Brain pericyte (primary cell): ENCODE data around the gene IL16.

Experiments used
- DNase-seq: peaks from one replicate; pipeline ENCODE4 v3.0.0-alpha.2; 2012; ENCODE audit warnings: low read depth, low spot score

IL16 gene

GRCh38 chr15:81292523-81293001, 95.9 kb downstream of the IL16 start:
- DNase-seq = no peak

GRCh38 chr15:81293728-81294515, 97.2 kb downstream of the IL16 start:
- no peak for DNase-seq

GRCh38 chr15:81294516-81294880, 97.8 kb downstream of the IL16 start:
- no peak for DNase-seq

GRCh38 chr15:81295486-81296121, 98.9 kb downstream of the IL16 start:
- no peak for DNase-seq

GRCh38 chr15:81296186-81296585, 99.5 kb downstream of the IL16 start:
- no peak for DNase-seq

- DNase-seq = no peak
These were observed 100.0 kb downstream of the IL16 start for GRCh38 chr15:81296673-81297072.

- no peak for DNase-seq
These were observed 100.5 kb downstream of the IL16 start for GRCh38 chr15:81297147-81297572.

- DNase-seq = no peak
These were observed 101.2 kb downstream of the IL16 start for GRCh38 chr15:81297603-81298575.

GRCh38 chr15:81298611-81299010, 101.9 kb downstream of the IL16 start:
- DNase-seq = no peak

- DNase-seq = no peak
These were observed 102.5 kb downstream of the IL16 start for GRCh38 chr15:81299156-81299555.

- DNase-seq = no peak
These were observed 103.1 kb downstream of the IL16 start for GRCh38 chr15:81299630-81300273.

- DNase-seq = no peak
These were observed 104.7 kb downstream of the IL16 start for GRCh38 chr15:81301385-81301784.

- DNase-seq = no peak
These were observed 105.2 kb downstream of the IL16 start for GRCh38 chr15:81301815-81302399.

- DNase-seq = no peak
These were observed 106.0 kb downstream of the IL16 start for GRCh38 chr15:81302701-81303109.

GRCh38 chr15:81303244-81304225, 106.9 kb downstream of the IL16 start:
- DNase-seq = no peak

GRCh38 chr15:81304226-81304625, 107.5 kb downstream of the IL16 start:
- DNase-seq = peak; percentile 17

- DNase-seq = no peak
These were observed 111.6 kb downstream of the IL16 start for GRCh38 chr15:81308260-81308659.

GRCh38 chr15:81309647-81310450, 113.2 kb downstream of the IL16 start:
- no peak for DNase-seq

GRCh38 chr15:81310480-81310879, 113.8 kb downstream of the IL16 start:
- DNase-seq = no peak
